ENCODE data around the gene RNU6-1.

- TF ChIP-seq CTCF (IDR thresholded peaks at IDR 0.05) (no peak), REST (IDR thresholded peaks at IDR 0.05; ENCODE audit: insufficient read depth in 1 of 2, low read depth in 2 of 2, low read length in 1 of 2) (no peak), POLR2AphosphoS5 (IDR thresholded peaks at IDR 0.05; ENCODE audit: low read depth, low read length) (no peak), SIN3A (IDR thresholded peaks at IDR 0.05; ENCODE audit: borderline replicate concordance, insufficient read depth, low read depth, low read length) (no peak)
Measured at GRCh38 chr15:67822537-67823313, 17.1 kb downstream of the RNU6-1 start.
